ENCODE results near the gene DNAH9.
A peak's percentile ranks its signal among the peaks of the same experiment; 100 is the strongest.

The DNAH9 gene

DNA sequence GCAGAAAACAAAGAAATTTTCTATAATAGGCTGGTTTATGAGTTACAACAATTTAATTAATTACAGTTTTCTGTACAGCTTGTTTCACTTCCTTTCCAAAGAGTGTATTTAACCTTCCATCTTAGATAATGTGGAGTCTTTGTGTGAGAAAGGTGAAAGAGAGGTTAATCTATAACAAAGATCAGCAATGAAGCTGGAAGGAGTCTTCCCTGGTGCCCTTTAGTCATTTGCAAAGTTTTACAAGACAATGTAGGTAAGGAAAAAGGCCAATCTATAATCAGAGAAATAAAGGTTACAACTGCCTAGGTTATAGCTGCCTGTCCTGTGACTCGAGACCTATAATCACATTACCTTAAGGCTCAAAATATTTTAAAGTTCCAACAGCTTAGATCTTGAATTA is 257.0 kb downstream of the DNAH9 start:
- DNase-seq, result no peak

DNA sequence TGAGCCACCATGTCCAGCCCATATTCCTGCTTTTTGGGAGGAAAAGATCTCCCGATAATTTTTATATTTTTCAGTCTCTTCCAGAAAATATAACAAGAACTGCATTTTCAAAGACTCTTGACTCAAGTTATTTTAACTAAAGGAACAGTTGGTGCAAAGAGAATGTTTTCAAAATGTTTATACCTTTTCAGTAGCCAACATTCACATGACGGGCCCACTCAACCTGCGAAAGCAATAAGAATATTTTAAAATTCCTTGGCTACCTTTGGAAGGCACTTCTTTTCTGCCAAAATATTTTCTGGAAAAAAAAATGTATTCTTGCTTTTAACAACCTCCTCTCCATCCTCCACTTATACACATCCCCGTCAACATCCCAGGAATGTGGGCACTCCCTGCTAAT is 258.7 kb downstream of the DNAH9 start:
- no peak for DNase-seq

DNA sequence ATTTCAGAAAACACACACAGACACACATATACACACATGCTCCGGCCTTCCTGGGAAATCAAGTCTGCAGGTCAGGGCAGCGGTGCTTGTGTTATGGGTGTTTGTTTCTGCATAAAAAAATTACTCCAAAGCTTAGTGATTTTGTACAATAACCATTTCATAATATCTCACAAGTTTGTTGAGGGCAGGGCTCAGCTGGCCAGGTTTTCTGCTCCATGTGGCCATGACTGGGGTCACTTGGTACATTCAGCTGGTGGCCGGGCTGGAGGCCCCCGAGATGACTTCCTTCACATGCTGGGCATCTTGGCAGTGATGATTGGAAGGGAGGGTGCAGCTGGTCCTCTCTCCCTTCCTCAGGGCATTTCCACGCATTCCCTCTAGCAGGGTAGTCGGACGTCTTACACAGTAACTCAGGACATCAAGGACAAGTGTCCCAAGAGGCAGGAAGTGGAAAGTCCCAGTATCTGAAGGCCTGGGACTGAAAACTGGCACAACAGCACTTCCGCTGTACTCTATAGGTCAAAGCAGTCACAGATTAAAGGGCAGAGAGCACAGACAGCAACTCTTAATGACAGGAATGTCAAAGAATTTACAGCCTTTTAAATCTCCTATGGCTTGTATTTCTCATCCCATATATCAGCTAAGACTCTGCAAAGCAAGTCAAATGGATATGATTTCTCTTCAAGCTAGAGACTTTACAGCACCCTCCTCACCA is 271.6 kb downstream of the DNAH9 start:
- DNase-seq, result no peak

DNA sequence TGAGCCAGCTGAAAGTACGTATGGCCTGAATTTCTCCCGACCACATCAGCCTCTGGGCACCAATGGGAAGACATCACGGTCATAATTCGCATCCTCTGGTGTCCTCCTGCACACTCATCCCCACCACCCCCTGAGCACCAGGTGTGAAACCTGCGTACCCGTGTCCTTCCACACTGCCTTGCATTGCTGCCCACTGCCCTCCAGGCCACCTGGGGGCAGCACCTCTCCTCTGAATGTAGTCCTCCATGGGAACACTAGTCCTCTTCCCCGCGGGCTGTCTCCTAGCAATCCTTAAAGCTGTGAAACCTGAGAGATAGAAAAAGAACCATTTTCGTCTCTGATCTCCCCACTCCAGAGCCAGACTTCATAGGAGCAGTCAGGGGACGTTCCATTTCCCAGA is 273.5 kb downstream of the DNAH9 start:
- DNase-seq, result no peak

DNA sequence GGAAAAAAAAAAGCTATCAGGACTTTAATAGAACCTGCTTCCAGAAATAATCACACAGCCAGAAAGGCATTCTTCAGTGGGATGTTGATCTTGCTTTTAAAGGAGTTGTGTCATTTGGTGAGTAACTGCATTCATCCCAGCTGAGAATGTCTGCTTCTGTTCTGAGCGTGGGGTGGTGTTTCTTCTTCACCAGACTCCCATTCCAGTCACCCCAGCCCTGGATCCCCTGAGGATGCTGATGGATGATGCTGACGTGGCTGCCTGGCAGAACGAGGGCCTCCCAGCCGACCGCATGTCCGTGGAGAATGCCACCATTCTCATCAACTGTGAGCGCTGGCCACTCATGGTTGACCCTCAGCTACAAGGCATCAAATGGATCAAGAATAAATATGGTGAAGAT is 276.5 kb downstream of the DNAH9 start:
- no peak for DNase-seq

DNA sequence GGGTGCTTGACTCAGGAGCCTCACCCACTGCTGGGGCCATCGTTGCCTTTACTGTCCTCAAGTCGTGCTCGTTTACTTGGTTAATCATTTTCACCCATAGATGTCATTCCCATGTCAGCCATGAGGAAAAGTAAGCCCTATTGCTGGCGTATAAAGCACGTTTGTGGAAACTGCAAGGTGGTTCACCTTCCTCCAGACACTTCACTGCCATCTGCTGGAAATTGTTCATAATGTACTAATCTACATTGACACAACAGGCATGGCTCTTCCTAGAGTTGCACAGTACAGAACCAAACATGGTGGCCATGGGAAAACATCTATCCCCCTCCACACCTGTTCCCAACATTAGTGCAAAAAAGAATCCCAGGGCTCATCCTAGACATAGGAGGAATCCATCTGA is 282.4 kb downstream of the DNAH9 start:
- peak; percentile 0 for DNase-seq

DNA sequence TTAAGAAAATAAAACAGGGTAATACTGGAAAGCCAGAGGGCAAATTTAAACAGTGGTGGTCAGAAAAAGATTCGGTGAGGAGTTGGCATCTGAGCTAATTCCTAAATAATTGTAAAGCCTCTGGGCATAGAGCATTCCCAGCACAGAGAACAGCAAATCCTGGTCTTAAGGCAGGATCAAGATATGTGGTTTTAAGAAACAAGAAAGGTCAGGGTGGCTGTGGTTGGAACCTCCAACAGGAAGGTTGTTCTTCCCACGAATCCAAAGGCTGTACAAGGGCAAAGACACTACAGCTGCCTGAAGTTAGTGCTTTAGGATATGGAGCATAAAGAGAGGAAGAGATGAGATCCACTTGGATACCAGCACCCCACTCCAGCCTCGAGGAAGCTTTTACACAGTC is 284.4 kb downstream of the DNAH9 start:
- DNase-seq, result no peak

DNA sequence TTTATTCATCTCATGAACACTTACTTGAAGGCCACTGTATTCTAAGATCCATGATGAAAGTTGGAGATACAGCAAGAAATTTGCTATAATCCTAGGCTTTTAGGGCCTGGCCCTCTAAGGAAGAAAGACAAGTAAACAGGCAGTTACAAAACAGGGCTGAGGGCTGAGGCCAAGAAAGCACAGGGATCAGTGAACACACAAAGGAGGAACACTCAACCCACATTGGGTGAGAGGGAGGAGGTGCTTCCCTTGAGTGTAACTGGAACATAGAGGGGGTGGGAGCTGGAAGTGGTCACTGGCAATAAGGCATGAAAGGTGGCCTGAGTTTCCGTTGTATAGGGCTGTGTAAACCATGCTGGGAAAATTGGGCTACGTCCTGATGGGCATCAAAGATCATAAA is 286.8 kb downstream of the DNAH9 start:
- no peak for DNase-seq

DNA sequence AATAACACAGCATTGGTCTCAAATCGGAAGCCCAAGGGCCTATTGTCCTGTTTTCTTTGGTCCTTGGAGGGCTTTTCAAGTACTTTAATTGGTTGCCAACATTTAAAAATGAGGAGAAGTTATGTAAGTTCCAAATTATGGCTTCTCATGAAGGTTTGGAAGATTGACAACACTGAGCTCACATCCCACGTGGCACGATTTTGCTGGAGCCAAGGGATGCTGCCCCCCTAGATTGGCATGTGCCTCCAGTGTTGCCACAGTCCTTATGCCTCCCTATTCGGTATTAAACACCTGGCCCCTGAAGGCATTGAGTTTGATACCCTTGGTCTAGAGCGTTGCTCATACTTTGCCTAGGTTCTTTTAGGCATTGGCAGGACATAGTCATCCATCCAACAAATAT is 291.0 kb downstream of the DNAH9 start:
- no peak for DNase-seq

DNA sequence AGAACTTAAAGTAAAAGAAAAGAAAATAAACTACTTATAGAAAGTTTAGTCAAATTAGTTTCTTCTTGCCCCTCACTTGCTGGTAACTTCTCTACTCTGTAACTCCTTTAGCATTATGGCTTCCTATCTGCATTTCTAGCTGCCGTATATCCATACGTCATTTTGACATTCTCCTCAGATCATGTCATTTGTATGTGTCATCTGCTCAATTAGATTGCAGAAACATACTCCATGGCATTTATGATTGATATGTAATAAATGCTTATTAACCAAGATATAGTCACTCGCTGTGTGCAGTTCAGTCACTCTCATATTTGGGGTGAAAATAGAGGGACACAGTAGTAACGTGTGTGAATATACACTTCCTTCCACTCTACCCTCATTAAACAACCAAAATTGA is 295.6 kb downstream of the DNAH9 start:
- no peak for DNase-seq

DNA sequence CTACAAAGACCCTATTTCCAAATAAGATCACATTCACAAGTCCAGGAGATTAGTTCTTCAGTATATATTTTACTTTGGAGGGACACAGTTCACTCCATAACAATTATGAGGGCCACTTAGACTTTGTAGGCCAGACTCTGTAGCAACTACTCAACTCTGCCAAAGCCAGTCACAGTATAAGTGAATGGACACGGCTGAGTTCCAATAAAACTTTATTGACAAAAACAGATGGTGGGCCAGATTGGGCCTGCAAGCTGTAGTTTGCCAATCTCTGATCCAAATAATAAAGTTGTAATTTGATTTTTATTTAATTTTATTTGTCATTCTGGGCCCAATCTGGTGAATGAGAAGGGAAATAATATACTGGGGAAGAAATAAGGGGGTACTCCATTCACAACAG is 297.9 kb downstream of the DNAH9 start:
- no peak for DNase-seq

DNA sequence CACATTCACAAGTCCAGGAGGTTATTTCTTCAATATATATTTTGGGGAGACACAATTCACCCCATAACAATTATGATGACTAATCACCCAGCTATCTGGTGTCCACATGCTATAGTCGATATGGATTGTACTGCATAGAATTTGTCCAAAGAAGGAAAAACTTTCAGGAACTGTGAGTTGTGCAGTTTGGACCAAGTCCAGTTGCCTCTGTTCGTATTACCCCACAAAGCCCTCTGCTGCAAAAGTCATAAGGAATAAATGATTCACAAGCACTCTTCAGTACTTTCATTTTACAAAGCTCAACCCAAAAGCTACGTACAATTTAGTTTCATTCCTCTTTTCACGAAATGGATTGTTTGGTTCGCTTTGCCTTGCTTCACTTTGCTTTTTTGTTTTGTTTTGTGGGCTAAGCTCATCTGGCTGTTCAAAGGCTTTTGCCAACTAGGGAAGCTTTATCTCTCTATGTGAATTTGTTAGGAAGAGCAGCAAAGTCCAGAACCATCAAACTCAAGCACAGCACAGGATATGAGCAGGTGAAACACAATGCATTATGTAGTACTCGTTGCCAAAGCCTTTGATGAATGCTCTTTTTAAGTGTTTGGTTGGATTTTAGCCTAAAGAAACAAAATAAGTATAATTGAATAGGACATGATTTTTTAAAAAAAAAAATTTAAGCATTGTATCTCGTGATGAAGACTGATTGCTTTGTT is 300.4 kb downstream of the DNAH9 start:
- DNase-seq, result no peak

DNA sequence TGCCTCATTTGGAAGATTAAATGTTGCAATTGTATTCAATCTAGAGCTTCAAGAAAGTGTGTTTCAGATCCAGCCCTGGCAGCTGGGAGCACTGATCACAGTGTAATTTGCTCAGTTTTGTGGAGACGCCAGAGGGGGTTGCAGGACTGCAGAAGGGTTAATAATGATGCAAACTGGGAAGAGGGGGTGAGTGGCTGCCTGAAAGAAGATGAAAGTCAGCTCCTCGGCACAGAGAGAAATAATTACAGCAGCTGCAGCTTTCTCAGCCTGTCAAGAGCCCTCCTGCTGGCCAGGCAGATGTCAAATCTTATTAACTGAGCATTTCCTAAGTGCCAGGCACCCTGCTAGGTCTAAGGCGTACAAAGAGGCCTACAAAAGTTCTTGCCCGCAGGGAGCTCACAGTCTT is 301.3 kb downstream of the DNAH9 start:
- no peak for DNase-seq

DNA sequence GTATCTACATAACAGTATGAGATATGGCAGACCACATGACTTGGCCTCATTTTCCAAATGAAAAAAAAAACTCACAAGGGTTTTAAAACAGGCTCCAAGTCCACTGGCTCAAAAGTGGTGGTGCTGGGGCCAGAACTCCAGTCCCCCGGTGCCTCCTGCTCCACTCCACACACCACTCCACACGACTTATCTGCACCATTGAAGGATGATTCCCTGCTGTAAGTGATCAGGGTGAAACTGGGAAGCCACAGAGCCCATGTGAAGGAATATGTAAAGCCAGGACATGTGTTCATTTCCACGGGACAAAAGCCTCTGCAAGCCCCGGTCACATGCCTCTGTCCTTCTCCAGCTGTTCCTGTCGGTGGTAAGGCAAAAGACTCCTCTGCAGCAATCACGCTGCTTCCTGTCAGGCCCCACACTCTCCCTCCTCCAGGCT is 301.8 kb downstream of the DNAH9 start:
- DNase-seq, result no peak

DNA sequence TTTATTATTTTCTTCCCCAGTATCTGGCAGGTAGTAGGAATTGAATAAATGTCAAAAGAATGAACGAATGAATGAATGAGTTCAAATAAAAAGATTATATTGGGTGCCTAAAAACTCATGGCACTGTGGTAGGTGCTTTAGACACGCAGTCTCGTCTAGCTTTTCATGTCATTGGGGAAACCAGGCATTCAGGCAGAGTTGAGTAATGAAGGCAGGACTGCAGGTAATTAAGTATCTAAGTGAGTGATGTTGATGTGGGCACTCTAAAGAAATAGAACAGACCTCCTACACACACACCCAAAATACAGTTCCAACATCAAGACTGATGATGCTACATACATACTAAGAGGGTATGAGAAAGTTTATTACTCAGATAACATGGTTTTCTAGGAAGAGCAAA is 302.4 kb downstream of the DNAH9 start:
- no peak for DNase-seq

DNA sequence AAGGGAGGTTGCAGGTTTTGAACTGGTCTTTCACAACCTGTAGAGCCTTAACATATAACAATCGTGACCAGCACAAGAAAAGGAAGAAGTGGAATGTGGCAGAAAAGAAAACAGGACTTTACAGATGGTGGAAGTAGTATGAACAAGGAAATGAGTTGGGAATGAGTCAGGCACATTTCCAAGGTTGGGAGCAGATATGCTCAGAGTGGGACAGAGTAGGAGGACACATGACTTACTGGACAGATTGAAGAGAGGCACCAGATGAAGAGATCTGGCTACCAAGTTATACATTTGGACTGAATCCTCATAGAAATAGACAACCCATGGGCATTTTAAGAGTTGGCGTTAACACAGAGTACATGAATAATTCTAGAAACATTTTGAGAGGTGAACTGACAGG is 303.7 kb downstream of the DNAH9 start:
- DNase-seq, result no peak

DNA sequence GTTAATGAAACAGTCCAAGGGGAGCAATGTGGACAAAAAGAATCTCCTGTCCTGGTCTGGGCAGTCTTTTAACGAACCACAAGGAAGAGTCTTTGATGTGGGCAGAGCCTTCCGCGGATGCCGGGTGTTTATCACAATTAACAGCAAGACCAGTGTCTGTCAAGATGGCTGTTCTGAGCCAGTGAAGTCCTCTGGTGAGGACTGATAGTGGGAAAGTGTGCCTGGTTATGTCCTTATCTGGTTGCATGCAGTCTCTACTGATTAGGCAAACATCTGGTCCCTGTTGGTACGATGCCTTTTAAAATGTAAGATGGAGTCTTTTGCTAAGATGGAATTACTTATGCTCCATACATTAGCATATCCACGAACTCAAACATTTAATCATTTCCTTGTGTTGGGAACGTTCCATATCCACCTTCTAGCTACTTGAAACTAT is 310.5 kb downstream of the DNAH9 start:
- DNase-seq, result no peak

DNA sequence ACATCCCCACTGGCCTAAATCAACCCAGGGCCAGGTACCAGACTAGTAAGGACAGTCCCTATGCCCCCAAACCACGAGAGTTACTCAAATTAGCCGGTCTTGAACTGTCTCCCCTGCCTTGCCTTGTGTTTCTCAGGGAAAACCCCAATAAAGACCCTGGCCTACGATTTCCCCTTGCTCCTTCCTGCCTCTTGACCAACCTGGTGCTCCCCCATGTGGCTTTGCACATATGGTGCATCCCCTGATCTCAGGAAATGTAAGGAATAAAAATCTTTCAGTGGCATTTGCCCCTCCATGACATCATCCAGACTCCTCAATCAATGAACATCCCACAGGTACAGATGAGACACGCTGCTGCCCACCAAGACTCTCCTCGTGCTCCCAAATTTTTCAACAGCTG is 311.1 kb downstream of the DNAH9 start:
- no peak for DNase-seq

DNA sequence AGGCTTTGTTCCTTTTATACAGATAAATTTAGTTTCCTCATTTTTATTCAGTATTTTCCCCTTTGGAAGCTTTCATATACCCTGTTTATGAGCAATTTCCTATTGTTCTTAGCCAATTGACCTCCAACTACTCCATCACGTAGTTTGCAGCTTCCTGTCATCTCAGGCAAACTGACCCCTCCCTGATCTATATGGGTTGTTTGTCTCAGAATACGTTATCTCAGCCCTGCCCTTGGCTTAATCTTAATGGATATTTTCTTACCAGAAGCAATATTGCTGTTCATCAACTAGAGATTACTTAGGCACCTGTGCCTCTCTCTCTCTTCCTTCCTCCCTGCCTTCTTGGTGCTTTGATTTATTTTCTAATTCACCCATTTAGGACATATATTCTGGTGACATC is 317.8 kb downstream of the DNAH9 start:
- DNase-seq, result no peak

DNA sequence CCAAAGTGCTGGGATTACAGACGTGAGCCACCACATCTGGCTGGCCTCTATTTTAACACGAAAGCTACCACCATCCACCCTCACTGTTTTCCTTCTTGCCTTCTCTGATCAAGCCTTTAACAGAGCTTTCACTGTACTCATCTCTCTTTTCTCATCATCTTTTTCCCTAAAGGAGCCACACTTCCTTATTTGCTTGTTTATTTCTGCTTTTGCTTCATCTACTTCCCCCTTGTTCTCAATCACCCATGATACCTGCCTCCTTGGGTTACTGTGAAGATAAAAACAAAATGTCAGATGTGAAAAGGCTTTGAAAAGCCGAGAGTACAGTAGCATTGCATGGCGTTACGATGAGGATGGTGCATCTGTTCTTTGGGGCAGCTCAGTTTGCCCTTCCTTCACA is 319.1 kb downstream of the DNAH9 start:
- DNase-seq, result no peak

DNA sequence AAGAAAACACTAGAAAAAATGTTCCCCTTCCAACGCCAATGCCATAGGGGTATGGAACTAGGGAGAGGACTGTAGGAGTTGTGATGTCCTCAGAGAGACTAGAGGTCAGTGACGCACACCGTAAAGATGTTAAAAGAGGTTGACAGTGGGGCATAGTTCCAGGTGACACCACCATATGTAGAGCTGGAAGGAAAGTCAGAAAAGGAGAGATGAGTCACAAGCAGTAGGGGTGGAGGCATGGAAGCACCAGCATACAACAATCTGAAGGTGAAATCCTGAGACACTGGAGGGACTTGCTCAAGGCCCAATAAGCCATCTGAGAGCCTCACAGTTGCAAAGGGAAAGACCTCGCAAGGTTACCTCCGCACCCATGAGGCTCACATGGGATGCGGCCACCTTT is 323.0 kb downstream of the DNAH9 start:
- no peak for DNase-seq

DNA sequence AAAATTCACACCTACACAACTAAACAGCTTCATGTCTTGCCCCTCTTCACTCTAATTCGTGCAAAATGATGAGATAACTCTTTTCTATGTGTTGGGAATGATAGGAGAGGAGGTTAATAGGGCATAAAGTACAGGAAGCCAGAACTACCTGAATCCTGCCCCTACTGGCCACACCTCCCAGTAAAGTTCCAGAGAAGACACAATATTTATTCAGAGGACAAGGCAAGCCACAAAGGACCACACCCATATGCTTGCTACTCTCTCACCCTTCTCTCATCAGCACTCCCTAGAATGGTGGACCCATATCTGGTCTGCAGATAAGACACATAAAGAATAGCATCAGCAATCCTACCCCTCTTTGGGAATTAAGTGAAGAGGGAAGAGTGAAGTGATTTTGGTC is 324.4 kb downstream of the DNAH9 start:
- DNase-seq, result no peak

DNA sequence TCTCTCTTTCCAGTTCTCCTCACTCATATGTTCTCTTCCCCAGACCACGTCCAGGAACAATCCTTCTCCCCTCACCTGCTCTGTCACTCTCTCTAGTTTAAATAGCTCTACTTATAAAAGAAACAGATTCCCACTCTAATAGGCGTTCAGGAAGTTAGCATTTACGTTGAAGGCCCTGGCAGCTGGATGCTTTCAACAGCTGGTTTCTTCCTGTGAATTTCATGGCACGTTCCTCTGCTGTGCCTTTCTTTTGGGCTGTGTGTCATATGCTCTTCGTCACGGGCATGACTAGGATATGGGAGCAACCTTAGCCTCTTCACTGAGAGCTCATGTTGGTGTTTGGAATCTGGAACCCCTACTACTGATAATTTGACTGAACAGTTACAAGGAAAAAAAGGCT is 325.8 kb downstream of the DNAH9 start:
- no peak for DNase-seq

DNA sequence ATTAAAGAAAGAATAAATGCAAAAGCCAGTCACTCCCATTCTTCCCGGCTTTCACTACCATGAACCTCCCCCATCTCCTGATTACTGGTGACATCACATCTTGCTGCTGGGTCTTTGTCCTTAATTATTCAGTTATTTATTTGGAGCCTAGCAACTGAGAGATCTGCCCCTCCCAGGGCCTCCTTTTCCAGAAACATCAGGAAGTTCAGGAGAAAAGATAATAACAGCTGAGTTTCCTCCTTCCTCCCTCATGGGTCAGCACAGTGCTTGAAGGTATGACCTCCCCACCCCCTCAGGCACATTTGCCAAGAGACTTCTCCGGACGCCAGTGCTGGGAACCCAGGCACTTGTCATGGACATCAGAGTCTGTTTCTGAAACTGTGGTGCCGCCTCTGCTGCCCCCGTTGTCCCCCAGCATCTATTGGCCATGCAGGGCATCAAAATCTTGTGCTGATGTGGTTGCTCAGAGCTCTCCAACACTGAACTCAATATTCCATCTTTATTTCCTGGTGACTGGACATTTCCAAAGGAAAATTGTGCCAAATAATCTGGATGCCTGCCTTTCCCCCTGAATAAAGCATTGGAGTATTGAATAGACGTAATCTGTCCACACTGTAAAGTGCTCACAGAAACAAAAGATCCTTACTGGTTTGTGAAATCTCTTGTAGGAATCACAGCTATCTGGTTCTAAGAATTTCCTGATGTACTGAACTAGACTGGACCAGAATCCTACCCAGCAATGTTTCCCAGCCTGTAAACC is 327.2 kb downstream of the DNAH9 start:
- no peak for DNase-seq
